Fibroblast of lung (primary cell): ENCODE results near the gene CWC27. TPM values are rescaled to one million over a fixed set of nuclear protein-coding genes. Genes with fewer than 3 reads are reported as not detected.

Experiments used
- DNase-seq, 2 donors: peaks; one replicate each; pipeline versions ENCODE4 v3.0.0 to v3.0.0-alpha.2; 2010; ENCODE audit warnings: low read depth in 2 of 2
- H2AFZ ChIP-seq: 2 replicates; pipeline ENCODE4 v1.5.1; 2012; ENCODE audit warnings: low read length, control low read depth, inconsistent platforms
- H3K27ac ChIP-seq: 2 replicates; pipeline ENCODE4 v1.5.1; 2011; ENCODE audit warnings: low read length, control low read depth; ENCODE audit not compliant: insufficient read depth
- H3K27me3 ChIP-seq: 2 replicates; pipeline ENCODE4 v1.5.1; 2011; ENCODE audit warnings: mild to moderate bottlenecking, low read length; ENCODE audit not compliant: control insufficient read depth, insufficient read depth
- H3K36me3 ChIP-seq: 2 replicates; pipeline ENCODE4 v1.5.1; 2011; ENCODE audit warnings: low read length; ENCODE audit not compliant: control insufficient read depth, insufficient read depth
- H3K4me1 ChIP-seq: 2 replicates; pipeline ENCODE4 v1.5.1; 2011; ENCODE audit warnings: low read length; ENCODE audit not compliant: control insufficient read depth, insufficient read depth; ENCODE audit errors: extremely low read depth
- H3K4me2 ChIP-seq: 2 replicates; pipeline ENCODE4 v1.5.1; 2011; ENCODE audit warnings: low read length, control low read depth; ENCODE audit not compliant: insufficient read depth; ENCODE audit errors: extremely low read depth
- H3K4me3 ChIP-seq, 4 experiments: fragments of 200-600 bp in 1 of 4; sonication (generic) in 1 of 4; replicated peaks in 1 of 4; 2 replicates each; pipeline ENCODE4 v1.5.1; 2011 to 2016; ENCODE audit warnings: low read length in 4 of 4, low read depth in 3 of 4, mild to moderate bottlenecking in 3 of 4, control low read depth in 2 of 4, inconsistent platforms in 1 of 4, mixed read lengths in 1 of 4; ENCODE audit not compliant: insufficient read depth in 1 of 4; ENCODE audit errors: control extremely low read depth in 1 of 4
- H3K79me2 ChIP-seq: 2 replicates; pipeline ENCODE4 v1.5.1; 2012; ENCODE audit warnings: mild to moderate bottlenecking, low read length, inconsistent platforms; ENCODE audit not compliant: control insufficient read depth, insufficient read depth
- H3K9ac ChIP-seq: 2 replicates; pipeline ENCODE4 v1.5.1; 2011; ENCODE audit warnings: mild to moderate bottlenecking, low read length, control low read depth; ENCODE audit not compliant: insufficient read depth
- H3K9me3 ChIP-seq: 2 replicates; pipeline ENCODE4 v1.5.1; 2012; ENCODE audit warnings: low read depth, low read length; ENCODE audit not compliant: control insufficient read depth, insufficient read depth
- H4K20me1 ChIP-seq: 2 replicates; pipeline ENCODE4 v1.5.1; 2011; ENCODE audit warnings: low read length; ENCODE audit not compliant: control insufficient read depth, insufficient read depth; ENCODE audit errors: extremely low read depth
- CTCF ChIP-seq, 2 donors: IDR thresholded peaks in 1 of 2; conservative IDR thresholded peaks in 1 of 2; 1 replicate in 1 of 2; 2 replicates in 1 of 2; pipeline ENCODE4 v1.5.1; 2011 to 2012; ENCODE audit warnings: low read length in 2 of 2, control low read depth in 1 of 2, inconsistent platforms in 1 of 2, low read depth in 1 of 2, mild to moderate bottlenecking in 1 of 2
- EZH2 ChIP-seq: IDR thresholded peaks from 2 replicates; pipeline ENCODE4 v1.5.1; 2012; ENCODE audit warnings: low read length, control low read depth, mild to moderate bottlenecking; ENCODE audit errors: missing control alignments
- polyA plus RNA-seq, 2 donors: library from polyadenylated mRNA; depleted of rRNA in 1 of 2; stranded (reverse) in 1 of 2; unstranded in 1 of 2; fragments of >200 nt; gene quantifications; 2 replicates each; pipeline ENCODE4 v1.2.1, GENCODE V29; 2011 to 2012; ENCODE audit warnings: missing spikeins in 1 of 2
- total RNA-seq: library from RNA; depleted of rRNA; stranded (reverse); fragments of >200 nt; gene quantifications from 2 replicates; pipeline ENCODE4 v1.2.1, GENCODE V29; 2014

Gene CWC27
- total and polyA plus RNA-seq, 2 donors (not counting 1 experiment from before 2014, with no cell fraction given) = 17.3 to 37.5 TPM

- no peaks in the 10 kb centered on the region for H3K79me2 ChIP-seq
- H4K20me1 ChIP-seq = no peaks in the 10 kb centered on the region
- H3K4me1 ChIP-seq = no peaks in the 10 kb centered on the region
- no peaks in the 10 kb centered on the region for H3K36me3 ChIP-seq
- H2AFZ ChIP-seq = no peak overlapping the region
- TF ChIP-seq CTCF (conservative IDR thresholded peaks at IDR 0.05 in 1 of 2, IDR thresholded peaks at IDR 0.05 in 1 of 2; ENCODE audit: low read depth in 1 of 2, low read length in 2 of 2) (no peak), EZH2 (no peak)
- no peak for DNase-seq
- H3K9ac ChIP-seq = no peak overlapping the region
- H3K27me3 ChIP-seq = no peaks in the 10 kb centered on the region
- H3K9me3 ChIP-seq = no peaks in the 10 kb centered on the region
- no peak overlapping the region for H3K27ac ChIP-seq
- no peak overlapping the region for H3K4me3 ChIP-seq
- no peak overlapping the region for H3K4me2 ChIP-seq
Measured at GRCh38 chr5:64865662-64866061, 96.9 kb downstream of the CWC27 start.

GRCh38 chr5:64869419-64869818 is 100.7 kb downstream of the CWC27 start:
- DNase-seq = peak; percentile 84

GRCh38 chr5:64872044-64872443 is 103.3 kb downstream of the CWC27 start:
- peak in 1 of 2 donors; percentile 38 for DNase-seq
- Histone ChIP-seq H2AFZ (no peak overlapping the region), H3K79me2 (no peaks in the 10 kb centered on the region), H3K9ac (no peak overlapping the region), H3K27ac (no peak overlapping the region), H3K9me3 (no peaks in the 10 kb centered on the region), H3K36me3 (no peaks in the 10 kb centered on the region), H3K4me3 (no peak overlapping the region), H3K4me2 (no peak overlapping the region), H4K20me1 (no peaks in the 10 kb centered on the region), H3K4me1 (no peaks in the 10 kb centered on the region), H3K27me3 (no peaks in the 10 kb centered on the region)
- TF ChIP-seq EZH2 (no peak), CTCF (conservative IDR thresholded peaks at IDR 0.05 in 1 of 2, IDR thresholded peaks at IDR 0.05 in 1 of 2; ENCODE audit: low read depth in 1 of 2, low read length in 2 of 2) (no peak)

More at GRCh38 chr5:64869419-64869818, 100.7 kb downstream of the CWC27 start:
- H3K4me1 ChIP-seq = no peaks in the 10 kb centered on the region
- no peaks in the 10 kb centered on the region for H3K9me3 ChIP-seq
- H3K27ac ChIP-seq = peak overlapping the region; percentile 18
- no peak for TF ChIP-seq CTCF (conservative IDR thresholded peaks at IDR 0.05 in 1 of 2, IDR thresholded peaks at IDR 0.05 in 1 of 2; ENCODE audit: low read depth in 1 of 2, low read length in 2 of 2)
- TF ChIP-seq EZH2 = no peak
- H4K20me1 ChIP-seq = no peaks in the 10 kb centered on the region
- H3K4me2 ChIP-seq = no peak overlapping the region
- H3K4me3 ChIP-seq = no peak overlapping the region
- no peaks in the 10 kb centered on the region for H3K27me3 ChIP-seq
- no peak overlapping the region for H3K9ac ChIP-seq
- no peaks in the 10 kb centered on the region for H3K79me2 ChIP-seq
- no peaks in the 10 kb centered on the region for H3K36me3 ChIP-seq
- H2AFZ ChIP-seq = no peak overlapping the region
